ENCODE results near the gene ZCCHC7.

Gene ZCCHC7

DNA sequence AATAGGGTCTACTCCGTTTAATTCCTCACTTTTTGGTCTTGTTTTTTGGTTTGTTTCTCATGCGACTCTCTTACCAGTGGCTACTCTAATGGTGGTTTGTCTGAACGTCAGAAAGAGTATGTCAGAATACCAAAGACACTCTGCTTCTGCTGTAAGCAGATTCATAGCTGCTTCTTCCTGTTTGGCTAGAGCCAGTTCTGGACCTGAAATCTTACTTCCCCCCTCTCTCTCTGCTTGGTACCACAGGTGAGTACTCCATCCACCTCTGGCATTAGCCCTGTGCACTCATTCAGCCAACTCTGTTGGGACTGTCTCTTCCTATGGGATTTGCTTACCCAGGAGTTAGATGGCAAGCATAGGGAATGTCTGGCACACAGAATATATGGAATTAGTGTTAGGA is 6.6 kb downstream of the ZCCHC7 start:
- no peak overlapping the region for H3K4me3 ChIP-seq (ENCODE audit: low read depth, low read length)
- TF ChIP-seq CTCF (IDR thresholded peaks at IDR 0.05; ENCODE audit: low read depth, low read length), result no peak

DNA sequence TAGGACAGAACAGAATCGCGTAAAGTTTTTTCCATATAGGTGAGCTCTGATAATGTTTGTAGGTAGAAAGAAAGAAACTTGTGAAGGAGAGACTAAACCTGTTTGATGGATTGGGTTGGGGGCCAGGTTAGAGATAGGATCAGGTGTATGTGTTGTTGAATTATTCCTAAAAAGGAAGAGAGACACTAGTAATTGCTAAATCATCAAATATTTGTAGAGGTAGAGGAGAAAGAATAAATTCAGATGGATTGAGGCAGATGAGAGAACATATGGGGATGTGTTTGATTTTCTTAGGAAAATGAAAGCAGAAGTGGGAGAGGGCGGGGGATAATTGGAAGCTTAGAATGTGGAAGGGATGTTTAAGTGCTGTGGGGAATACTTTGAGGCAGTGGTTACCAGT is 7.7 kb downstream of the ZCCHC7 start:
- TF ChIP-seq CTCF (IDR thresholded peaks at IDR 0.05; ENCODE audit: low read depth, low read length), result no peak
- no peak overlapping the region for H3K4me3 ChIP-seq (ENCODE audit: low read depth, low read length)

DNA sequence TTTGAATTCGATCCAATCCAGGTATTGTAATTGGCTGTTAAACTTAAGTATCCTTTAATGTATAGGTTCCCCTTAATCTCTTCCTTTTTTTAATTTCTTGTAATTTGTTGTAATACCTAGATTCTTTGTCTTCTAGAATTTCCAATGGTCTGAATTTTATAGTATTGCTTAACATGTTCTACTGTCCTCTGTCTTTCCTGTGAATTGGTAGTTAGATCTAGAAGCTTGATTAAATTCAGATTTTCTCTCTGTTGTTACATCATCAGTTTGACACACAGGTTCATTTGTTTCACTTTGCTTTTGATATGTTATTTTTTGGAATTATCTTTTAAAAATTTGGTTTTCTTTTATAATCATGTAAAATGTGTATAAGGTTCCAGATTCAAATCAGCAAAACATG is 13.8 kb downstream of the ZCCHC7 start:
- no peak for TF ChIP-seq CTCF (IDR thresholded peaks at IDR 0.05; ENCODE audit: low read depth, low read length)

DNA sequence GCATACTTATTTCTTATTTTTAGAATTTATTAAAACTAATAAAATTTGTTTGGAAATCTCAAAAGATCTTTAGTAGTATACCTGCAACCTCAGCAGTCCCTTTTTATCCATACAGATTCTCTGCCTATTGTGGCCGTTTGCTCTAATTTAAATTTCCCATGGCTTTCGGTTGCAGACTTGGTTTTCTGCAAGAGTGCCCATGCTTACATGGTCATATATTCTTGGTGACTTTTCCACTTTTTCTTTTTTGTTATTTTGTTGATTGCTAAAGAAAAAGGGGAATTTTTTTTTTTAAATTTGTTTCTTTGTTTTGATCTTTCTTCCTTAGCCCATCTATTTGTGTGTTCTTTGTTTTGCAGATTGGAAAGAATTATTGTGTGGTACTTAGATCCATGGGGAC is 20.6 kb downstream of the ZCCHC7 start:
- no peak for TF ChIP-seq CTCF (IDR thresholded peaks at IDR 0.05; ENCODE audit: low read depth, low read length)
- no peak overlapping the region for H3K4me3 ChIP-seq (ENCODE audit: low read depth, low read length)

More for the DNA sequence above, 13.8 kb downstream of the ZCCHC7 start:
- H3K4me3 ChIP-seq (ENCODE audit: low read depth, low read length), result no peak overlapping the region

DNA sequence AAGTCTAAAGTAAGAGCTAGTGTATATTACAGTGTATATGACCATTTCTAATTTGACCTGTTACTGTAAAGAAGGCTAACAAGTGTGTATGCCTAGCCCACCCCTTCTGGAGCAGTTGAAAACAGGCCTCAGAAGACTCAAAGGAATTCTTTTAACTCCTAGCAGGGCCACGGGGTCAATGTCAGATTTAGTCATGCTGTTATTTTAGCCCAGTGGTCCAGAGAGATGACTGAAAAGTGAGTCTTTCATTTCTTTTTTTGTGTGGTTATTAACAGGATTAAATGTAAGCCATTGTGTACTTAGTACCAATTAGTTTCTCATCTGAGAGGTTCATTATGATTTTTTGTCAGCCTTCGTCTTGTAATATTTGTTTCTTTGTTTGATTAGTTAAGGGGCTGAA is 24.4 kb downstream of the ZCCHC7 start:
- H3K4me3 ChIP-seq (ENCODE audit: low read depth, low read length), result no peak overlapping the region
- no peak for TF ChIP-seq CTCF (IDR thresholded peaks at IDR 0.05; ENCODE audit: low read depth, low read length)

DNA sequence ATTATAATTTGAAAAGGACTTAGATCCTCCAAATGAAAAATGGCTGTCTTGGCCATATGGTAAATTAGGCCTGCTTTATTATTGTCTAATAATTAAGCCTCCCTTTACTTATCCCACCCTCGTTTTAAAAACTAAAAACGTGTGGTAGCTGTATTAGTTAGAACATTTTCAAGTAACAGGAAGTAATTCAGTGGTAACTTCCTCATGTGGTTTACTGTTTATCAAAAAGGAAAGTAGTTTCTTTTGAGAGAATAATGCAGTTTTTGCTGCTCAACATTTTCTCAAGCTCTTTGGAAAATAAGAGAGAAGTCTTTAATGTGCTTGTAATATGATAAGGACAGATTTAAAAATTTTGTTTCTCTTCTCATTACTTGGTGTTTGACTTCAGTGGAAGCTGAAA is 26.0 kb downstream of the ZCCHC7 start:
- H3K4me3 ChIP-seq (ENCODE audit: low read depth, low read length), result no peak overlapping the region
- no peak for TF ChIP-seq CTCF (IDR thresholded peaks at IDR 0.05; ENCODE audit: low read depth, low read length)

DNA sequence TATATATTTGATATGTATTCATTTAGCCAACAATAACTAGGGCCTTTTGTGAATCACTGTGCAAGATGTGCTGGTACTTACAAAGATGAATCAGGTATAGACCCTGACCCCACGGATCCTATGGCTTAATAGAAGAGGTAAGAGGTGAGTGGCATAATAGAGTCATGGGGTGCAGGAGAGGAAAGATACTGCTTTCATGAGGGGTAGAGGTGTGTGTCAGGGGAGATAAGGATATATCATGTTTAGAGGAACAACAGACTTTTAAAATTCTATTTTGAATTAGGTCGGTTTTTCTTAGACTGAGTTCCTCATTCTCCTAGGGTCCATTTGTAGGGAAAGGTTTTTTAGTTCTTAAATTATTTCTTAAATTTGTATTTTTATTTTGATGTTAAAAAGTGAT is 27.8 kb downstream of the ZCCHC7 start:
- no peak overlapping the region for H3K4me3 ChIP-seq (ENCODE audit: low read depth, low read length)
- TF ChIP-seq CTCF (IDR thresholded peaks at IDR 0.05; ENCODE audit: low read depth, low read length), result no peak
